Activated gamma-delta T cell treated with anti-CD3 and anti-CD28 coated beads, Interleukin-2, amount 50 U/mL, for 16 hours (primary cell): ENCODE results near the gene GDF11.
"Not testable (repeated sequence)": the region's sequence is repeated elsewhere in the genome, so short reads cannot be mapped to it uniquely, and the experiment has no call there.

Source experiments
- DNase-seq: peaks from one replicate; pipeline ENCODE4 v3.0.0-alpha.2; 2020; ENCODE audit warnings: low read depth

Gene GDF11

DNA sequence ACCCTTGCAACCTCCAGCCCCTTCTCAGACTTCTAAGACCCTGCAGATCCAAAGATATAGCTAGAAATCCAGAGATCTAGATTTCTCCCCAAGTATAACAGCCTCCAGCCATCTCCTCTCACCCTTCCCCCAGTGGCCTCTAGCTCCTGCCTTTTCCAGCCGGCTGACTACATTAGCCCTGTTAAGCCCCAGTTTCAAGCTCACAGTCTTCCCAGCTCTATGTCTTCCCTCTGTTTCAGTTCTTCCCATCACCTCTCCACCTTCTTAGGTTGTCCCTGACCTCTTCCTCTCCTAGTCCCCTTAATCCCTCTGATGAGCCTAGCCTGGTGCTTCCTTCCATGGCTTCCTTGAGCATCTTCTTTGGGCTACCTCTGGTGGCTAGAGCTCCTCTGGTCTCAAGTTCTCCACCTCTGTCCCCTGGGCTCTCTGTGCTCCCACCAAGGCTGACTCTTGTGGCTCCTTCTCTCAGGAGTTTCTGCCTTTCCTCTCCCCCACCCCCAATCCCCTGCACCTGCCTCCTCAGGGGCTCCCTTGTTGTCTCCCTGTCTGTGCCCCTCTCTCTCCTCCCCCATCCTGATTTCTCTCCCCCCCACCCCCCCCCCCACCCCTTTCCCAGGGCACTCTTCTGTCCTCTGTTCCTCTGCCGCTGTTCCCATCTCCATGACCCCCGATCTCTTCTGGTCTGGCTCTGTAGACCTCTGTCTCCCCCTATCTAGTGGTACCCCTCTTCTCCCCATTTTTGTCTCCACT, 816 bp upstream of the GDF11 start:
- DNase-seq = no peak

GRCh38 chr12:55743406-55744339, 751 bp downstream of the GDF11 start:
- no peak for DNase-seq

- DNase-seq = no peak
These were observed 1.6 kb downstream of the GDF11 start for GRCh38 chr12:55744340-55745030.

GRCh38 chr12:55745361-55746173, 2.6 kb downstream of the GDF11 start:
- no peak for DNase-seq

GRCh38 chr12:55746174-55746912, 3.4 kb downstream of the GDF11 start:
- no peak for DNase-seq

DNA sequence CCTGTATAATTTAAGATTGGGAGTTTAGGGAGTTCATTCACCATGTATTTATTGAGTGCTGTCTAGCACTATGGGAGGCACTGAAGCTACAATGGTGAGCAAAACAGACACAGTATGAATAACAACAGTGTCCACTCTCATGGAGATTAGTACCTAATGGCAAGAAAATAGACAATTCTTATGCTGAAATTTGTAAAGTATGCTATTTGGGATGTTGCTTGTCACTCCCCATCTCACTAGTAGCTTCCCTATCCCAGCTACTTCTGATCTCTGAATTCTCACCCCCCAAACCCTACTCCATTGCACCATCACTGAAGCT, 4.0 kb downstream of the GDF11 start:
- DNase-seq = no peak

DNA sequence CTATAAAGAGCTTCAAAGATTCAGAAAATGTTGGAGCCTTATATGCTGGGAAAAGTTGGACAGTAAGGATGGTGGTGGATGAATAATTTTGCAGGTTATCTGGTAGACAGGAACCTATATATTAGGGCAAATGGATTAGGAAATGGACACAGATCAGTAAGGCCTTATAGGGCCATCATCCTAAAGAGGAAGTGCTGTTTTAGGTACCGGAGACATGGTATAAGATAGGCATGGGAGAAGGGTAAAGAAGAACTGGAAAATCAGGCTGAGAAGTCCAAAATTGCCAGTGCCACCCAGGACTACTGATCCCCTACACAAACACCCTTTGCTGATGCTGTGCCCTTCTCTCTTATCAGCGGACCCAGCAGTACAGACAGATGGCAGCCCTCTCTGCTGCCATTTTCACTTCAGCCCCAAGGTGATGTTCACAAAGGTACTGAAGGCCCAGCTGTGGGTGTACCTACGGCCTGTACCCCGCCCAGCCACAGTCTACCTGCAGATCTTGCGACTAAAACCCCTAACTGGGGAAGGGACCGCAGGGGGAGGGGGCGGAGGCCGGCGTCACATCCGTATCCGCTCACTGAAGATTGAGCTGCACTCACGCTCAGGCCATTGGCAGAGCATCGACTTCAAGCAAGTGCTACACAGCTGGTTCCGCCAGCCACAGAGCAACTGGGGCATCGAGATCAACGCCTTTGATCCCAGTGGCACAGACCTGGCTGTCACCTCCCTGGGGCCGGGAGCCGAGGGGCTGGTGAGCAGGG, 5.5 kb downstream of the GDF11 start:
- no peak for DNase-seq

DNA sequence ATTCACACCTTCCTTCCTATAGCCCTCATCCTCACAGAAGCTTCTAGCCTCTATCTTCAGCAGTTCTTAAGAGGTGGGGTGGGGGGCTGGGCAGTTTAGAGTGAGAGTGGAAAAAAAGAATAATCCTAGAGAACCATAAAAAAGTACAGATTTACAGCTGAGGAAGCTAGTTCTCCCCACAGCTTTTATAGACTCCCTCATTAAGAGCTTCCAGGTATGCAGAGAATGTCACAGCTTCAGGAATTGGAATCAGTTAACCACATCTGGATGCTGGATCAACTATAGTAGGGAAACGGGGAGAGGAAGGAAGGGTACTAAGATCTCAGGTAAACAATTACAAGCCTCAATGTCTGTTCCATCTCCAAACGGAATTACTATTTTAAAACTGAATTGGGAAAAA, 12.3 kb downstream of the GDF11 start:
- no peak for DNase-seq

DNA sequence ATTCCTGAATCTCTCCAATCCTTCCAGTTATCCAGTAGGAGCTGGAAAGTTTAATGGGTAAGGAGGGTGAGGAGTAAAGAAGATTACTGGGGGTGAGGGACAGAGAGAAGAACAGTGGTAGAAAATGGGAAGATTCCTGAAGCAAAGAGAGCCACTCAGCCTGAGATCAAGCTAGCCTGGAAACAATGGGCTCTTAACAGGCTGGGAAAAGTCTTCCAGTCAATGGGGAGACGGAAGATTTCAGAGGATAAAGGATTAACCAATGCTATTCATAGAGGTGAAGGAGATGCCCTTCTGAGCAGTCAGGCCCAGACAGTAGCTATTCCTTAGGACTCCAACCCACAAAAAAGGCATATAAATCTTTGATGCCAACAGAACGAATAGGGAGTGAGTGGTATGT, 14.8 kb downstream of the GDF11 start:
- DNase-seq = no peak

GRCh38 chr12:55758575-55758974, 15.7 kb downstream of the GDF11 start:
- DNase-seq = not testable (repeated sequence)

DNA sequence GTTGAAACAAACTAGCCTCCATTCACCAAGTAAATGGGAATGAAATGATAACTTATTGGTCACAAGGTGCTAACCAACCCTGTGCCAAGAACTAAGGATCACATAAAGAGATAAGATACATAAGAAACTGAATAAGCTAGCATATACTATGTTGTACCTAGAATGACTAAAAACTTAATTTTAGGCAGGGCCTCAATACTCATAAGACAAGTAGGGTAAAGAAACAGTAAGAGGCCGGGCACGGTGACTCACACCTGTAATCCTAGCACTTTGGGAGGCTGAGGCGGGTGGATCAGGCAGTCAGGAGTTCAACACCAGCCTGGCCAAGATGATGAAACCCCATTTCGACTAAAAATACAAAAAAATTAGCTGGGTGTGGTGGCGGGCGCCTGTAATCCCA, 17.7 kb downstream of the GDF11 start:
- no peak for DNase-seq

GRCh38 chr12:55762646-55763045, 19.7 kb downstream of the GDF11 start:
- DNase-seq = no peak

- DNase-seq = no peak
These were observed 22.9 kb downstream of the GDF11 start for GRCh38 chr12:55765736-55766290.

DNA sequence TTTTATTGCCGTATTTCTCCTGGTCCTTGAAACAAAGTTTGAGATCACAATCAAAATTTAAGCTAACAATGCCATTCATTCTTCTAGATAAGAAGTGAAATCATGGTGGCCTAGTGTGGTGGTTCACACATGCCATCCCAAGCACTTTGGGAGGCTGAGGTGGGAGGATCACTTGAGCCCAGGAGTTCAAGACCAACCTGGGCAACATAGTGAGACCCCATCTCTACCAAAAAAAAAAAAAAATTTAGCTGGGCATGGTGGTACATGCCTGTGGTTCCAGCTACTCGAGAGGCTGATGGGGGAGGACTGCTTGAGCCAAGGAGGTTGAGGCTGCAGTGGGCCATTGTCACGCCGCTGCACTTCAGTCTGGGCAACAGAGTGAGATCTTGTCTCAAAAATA, 24.2 kb downstream of the GDF11 start:
- no peak for DNase-seq

DNA sequence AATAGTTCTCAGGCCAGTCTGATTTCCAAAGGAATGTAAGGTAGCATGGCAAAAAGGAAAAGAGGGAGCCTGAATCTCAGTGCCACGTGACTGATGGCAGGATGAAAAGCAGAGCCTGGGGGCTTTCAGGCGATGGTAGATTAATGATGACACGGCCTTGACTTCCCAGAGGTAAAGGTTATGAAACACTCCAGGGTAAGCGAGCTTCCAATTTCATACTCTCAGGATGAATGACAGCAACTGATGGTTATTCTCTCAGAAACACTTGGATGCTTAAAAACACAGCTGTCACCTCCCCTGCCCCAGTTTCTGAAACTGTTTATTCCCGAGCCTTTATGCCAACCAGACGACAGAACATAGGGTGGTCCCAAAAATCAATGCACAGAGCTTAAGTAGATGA, 28.8 kb downstream of the GDF11 start:
- no peak for DNase-seq

DNA sequence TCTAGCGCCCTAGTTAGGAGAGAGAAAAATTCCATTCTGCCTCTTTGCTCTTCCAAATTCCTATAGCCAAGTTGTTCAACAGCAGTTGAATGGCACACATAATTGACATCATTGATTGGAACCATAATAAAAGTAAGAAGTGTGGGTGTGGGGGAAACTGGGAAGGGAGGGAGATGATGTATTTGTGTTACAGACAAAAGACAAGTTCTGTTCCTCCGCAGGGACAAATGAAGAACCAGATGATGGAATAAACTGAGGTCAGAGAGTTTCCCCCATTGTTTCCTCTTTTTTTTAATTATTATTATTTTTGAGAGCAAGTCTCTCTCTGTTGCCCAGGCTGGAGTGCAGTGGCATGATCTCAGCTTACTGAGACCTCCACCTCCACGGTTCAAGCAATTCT, 34.9 kb downstream of the GDF11 start:
- DNase-seq = no peak

DNA sequence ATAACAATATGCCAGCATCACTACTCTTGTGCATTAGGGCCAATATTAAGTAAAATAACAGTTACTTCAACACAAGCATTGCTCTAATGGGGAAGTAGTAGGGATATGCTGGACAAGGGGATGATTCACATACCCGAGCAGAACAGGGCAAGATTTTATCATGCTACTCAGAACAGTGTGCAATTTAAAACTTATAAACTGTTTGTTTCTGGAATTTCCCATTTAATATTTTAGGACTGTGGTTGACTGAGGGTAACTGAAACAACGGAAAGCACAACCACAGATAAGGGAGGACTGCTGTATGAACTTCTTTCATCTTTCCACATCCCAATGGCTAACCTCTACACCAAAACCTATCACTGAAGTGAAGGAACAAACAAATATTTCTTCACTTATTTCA, 37.8 kb downstream of the GDF11 start:
- no peak for DNase-seq

DNA sequence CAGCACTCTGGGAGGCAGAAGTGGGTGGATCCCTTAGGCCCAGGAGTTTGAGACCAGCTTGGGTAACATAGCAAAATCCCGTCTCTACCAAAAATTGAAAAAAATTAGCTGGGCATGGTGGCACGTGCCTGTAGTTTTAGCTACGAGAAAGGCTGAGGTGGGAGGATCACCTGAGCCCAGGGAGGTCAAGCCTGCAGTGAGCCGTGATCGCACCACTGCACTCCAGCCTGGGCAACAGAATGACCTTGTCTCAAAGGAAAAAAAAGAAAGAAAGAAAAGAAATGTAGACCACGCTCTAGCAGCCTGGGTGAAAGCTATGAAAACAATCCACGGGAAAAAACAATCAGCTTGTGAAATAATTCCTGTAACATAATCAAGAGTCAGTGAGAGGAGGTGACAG, 45.6 kb downstream of the GDF11 start:
- DNase-seq = no peak

DNA sequence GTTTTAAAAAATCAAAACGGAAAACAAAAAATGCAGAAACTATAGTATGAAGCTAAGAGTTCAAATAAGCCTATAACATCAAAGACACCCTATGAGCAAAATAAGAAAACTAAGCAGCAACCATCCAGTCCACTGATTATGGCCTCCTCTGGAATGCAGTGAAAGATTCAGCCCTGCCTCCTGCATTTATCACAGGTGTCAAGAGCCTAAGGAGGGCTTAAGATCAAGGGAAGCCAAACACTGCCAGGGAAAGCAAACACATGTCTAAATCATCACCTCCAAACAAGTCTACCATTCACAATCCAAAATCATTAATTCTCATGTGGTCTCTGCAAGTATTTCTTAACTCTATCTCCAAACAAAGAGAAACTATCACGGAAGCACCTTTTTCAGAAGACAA, 46.2 kb downstream of the GDF11 start:
- DNase-seq = no peak

GRCh38 chr12:55789893-55790292, 47.0 kb downstream of the GDF11 start:
- DNase-seq = no peak
